Thyroid gland (tissue), 4 donors: ENCODE measurements around the gene ELMO1. TPM values are rescaled to one million over a fixed set of nuclear protein-coding genes. Genes with fewer than 3 reads are reported as not detected.

ENCODE experiments used
- DNase-seq, 2 donors: peaks; one replicate each; pipeline ENCODE4 v3.0.0-alpha.2; 2019
- H3K27ac ChIP-seq, 3 donors: fragments of 200-600 bp; sonication (generic); 1 replicate in 2 of 3; 2 replicates in 1 of 3; pipeline ENCODE4 v1.5.1; 2016 to 2019; ENCODE audit warnings: mild to moderate bottlenecking in 1 of 3, moderate library complexity in 1 of 3
- H3K27me3 ChIP-seq: fragments of 200-600 bp; sonication (generic); one replicate; pipeline ENCODE4 v1.5.1; 2019
- H3K36me3 ChIP-seq, 2 donors: fragments of 200-600 bp; sonication (generic); one replicate each; pipeline ENCODE4 v1.5.1; 2016 to 2019
- H3K4me1 ChIP-seq, 2 donors: fragments of 200-600 bp; sonication (generic); one replicate each; pipeline ENCODE4 v1.5.1; 2017 to 2019
- H3K4me3 ChIP-seq, 3 donors: fragments of 200-600 bp; sonication (generic); replicated peaks in 1 of 3; 1 replicate in 2 of 3; 2 replicates in 1 of 3; pipeline ENCODE4 v1.5.1; 2016; ENCODE audit warnings: mild to moderate bottlenecking in 1 of 3
- H3K9me3 ChIP-seq: fragments of 200-600 bp; sonication (generic); one replicate; pipeline ENCODE4 v1.5.1; 2017
- POLR2A ChIP-seq, 2 donors: fragments of 450-650 bp; IDR thresholded peaks; one replicate each; pipeline ENCODE4 v1.6.1; 2017; ENCODE audit warnings: antibody characterized with exemption in 2 of 2, mild to moderate bottlenecking in 2 of 2, moderate library complexity in 1 of 2
- WGBS, 2 donors: methylation state at CpG; one replicate each; pipeline ENCODE4 v1.1.5; 2017; 5-methylcytosine and 5-hydroxymethylcytosine counted together
- intact Hi-C: fragments of 100-400 bp; cut with DNase I; formaldehyde crosslinking; loops from one replicate; pipeline ENCODE4 v1.15.1; 2023
- total RNA-seq, 4 donors: library from RNA; depleted of rRNA; stranded (reverse); fragments of >200 nt; gene quantifications; one replicate each; pipeline ENCODE4 v1.2.3, GENCODE V29; 2016
- TF ChIP-seq, protein P1 (sequence below), 6 experiments: fragments of 200-600 bp in 3 of 6; fragments of 450-650 bp in 3 of 6; sonication (generic) in 3 of 6; IDR thresholded peaks; one replicate each; pipeline ENCODE4 v1.5.1; 2016 to 2019; ENCODE audit warnings: antibody characterized with exemption in 6 of 6, mild to moderate bottlenecking in 2 of 6, inconsistent platforms in 1 of 6, moderate library complexity in 1 of 6

The ELMO1 gene
- total RNA-seq, 4 donors from 2014 or later, result 168 to 423 (median 312) TPM

GRCh38 chr7:37425498-37425897 is 23.2 kb downstream of the ELMO1 start:
- intact Hi-C loops, result no loop called here
- H3K4me3 ChIP-seq, result no peak overlapping the region
- TF ChIP-seq, protein P1, sequence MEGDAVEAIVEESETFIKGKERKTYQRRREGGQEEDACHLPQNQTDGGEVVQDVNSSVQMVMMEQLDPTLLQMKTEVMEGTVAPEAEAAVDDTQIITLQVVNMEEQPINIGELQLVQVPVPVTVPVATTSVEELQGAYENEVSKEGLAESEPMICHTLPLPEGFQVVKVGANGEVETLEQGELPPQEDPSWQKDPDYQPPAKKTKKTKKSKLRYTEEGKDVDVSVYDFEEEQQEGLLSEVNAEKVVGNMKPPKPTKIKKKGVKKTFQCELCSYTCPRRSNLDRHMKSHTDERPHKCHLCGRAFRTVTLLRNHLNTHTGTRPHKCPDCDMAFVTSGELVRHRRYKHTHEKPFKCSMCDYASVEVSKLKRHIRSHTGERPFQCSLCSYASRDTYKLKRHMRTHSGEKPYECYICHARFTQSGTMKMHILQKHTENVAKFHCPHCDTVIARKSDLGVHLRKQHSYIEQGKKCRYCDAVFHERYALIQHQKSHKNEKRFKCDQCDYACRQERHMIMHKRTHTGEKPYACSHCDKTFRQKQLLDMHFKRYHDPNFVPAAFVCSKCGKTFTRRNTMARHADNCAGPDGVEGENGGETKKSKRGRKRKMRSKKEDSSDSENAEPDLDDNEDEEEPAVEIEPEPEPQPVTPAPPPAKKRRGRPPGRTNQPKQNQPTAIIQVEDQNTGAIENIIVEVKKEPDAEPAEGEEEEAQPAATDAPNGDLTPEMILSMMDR (IDR thresholded peaks at IDR 0.05), result no peak
- no peak for TF ChIP-seq POLR2A (IDR thresholded peaks at IDR 0.05)
- no peak for DNase-seq
- H3K36me3 ChIP-seq, result peaks cover 0 to 3% of the 10 kb centered on the region in 2 donors
- no peaks in the 10 kb centered on the region for H3K27me3 ChIP-seq
- H3K27ac ChIP-seq, result no peak overlapping the region
- 68 to 74% methylated on average over 5 of the region's 5 CpGs for WGBS, 2 donors
- no peaks in the 10 kb centered on the region for H3K9me3 ChIP-seq
- peaks cover 36 to 41% of the 10 kb centered on the region in 2 donors for H3K4me1 ChIP-seq

- DNase-seq, result no peak
- Histone ChIP-seq H3K36me3 (peaks cover 0 to 3% of the 10 kb centered on the region in 2 donors), H3K27ac (no peak overlapping the region), H3K4me3 (no peak overlapping the region), H3K4me1 (peaks cover 32 to 42% of the 10 kb centered on the region in 2 donors), H3K9me3 (no peaks in the 10 kb centered on the region), H3K27me3 (no peaks in the 10 kb centered on the region)
- TF ChIP-seq, protein P1 (IDR thresholded peaks at IDR 0.05), result no peak
- TF ChIP-seq POLR2A (IDR thresholded peaks at IDR 0.05), result no peak
- whole genome bisulfite sequencing, 2 donors, result 82 to 96% methylated on average over 2 of the region's 2 CpGs
- intact Hi-C loops, result no loop called here
Measured at GRCh38 chr7:37424995-37425394, 23.7 kb downstream of the ELMO1 start.

- no peak overlapping the region for H3K4me3 ChIP-seq
- H3K27me3 ChIP-seq, result no peaks in the 10 kb centered on the region
- peaks cover 0 to 3% of the 10 kb centered on the region in 2 donors for H3K36me3 ChIP-seq
- TF ChIP-seq POLR2A (IDR thresholded peaks at IDR 0.05), result no peak
- TF ChIP-seq, protein P1 (IDR thresholded peaks at IDR 0.05), result no peak
- H3K4me1 ChIP-seq, result peaks cover 27 to 39% of the 10 kb centered on the region in 2 donors
- no peak overlapping the region for H3K27ac ChIP-seq
- intact Hi-C loops, result no loop called here
- no peaks in the 10 kb centered on the region for H3K9me3 ChIP-seq
- 90 to 100% methylated on average over 1 of the region's 1 CpG for WGBS, 2 donors
- no peak for DNase-seq
Measured at GRCh38 chr7:37424521-37424920, 24.1 kb downstream of the ELMO1 start.

DNA sequence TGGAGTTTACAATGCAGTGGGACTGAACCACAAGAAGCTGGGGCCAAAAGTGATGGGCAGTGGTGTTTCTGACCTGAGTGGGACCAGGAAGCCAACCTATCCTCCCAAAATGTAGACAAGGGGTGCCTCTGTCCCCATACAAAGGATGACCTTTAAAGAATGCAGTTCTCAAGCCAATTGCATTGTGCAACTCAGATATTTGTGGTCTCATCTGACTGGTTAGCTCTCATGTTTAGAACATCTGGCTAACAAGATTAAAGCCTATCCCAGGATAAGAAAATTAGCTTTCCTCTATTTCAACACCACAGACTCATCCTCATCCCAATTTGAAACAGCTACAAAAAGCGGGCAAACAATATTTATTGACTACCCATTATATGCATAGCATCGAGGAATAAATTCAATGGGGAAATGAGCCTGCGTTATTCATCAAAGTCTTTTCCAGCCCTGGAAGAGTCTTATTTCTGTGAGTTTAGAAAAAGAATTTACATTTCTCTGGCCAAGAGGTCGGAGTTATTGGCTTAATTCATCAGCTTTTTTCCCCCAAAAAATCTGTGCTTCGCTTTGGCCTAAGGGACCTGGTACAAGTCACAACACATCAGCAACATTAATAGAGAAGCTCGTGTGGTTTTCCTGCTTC is 26.7 kb downstream of the ELMO1 start:
- Histone ChIP-seq H3K27me3 (no peaks in the 10 kb centered on the region), H3K4me3 (no peak overlapping the region), H3K27ac (no peak overlapping the region), H3K9me3 (no peaks in the 10 kb centered on the region), H3K36me3 (no peaks in the 10 kb centered on the region), H3K4me1 (peaks cover 24 to 39% of the 10 kb centered on the region in 2 donors)
- WGBS, 2 donors, result 73 to 80% methylated on average over 6 of the region's 6 CpGs
- DNase-seq, result no peak
- TF ChIP-seq, protein P1 (IDR thresholded peaks at IDR 0.05), result no peak
- no peak for TF ChIP-seq POLR2A (IDR thresholded peaks at IDR 0.05)
- intact Hi-C loops, result no loop called here

GRCh38 chr7:37420946-37421695 is 27.5 kb downstream of the ELMO1 start:
- no peaks in the 10 kb centered on the region for H3K27me3 ChIP-seq
- WGBS, 2 donors, result 63 to 68% methylated on average over 6 of the region's 6 CpGs
- H3K9me3 ChIP-seq, result no peaks in the 10 kb centered on the region
- H3K27ac ChIP-seq, result peak overlapping the region in 1 of 3 donors; percentile 39
- no peak overlapping the region for H3K4me3 ChIP-seq
- TF ChIP-seq, protein P1 (IDR thresholded peaks at IDR 0.05), result no peak
- TF ChIP-seq POLR2A (IDR thresholded peaks at IDR 0.05), result no peak
- H3K36me3 ChIP-seq, result no peaks in the 10 kb centered on the region
- H3K4me1 ChIP-seq, result peaks cover 32 to 47% of the 10 kb centered on the region in 2 donors
- no peak for DNase-seq
- intact Hi-C loops, result no loop called here
